GM18526 (cell line): ENCODE results near the gene METAP1D.

Experiments used
- POLR2A ChIP-seq: IDR thresholded peaks from 3 replicates; pipeline ENCODE4 v1.6.1; 2011; ENCODE audit not compliant: insufficient read length; ENCODE audit errors: extremely low read depth

The METAP1D gene

DNA sequence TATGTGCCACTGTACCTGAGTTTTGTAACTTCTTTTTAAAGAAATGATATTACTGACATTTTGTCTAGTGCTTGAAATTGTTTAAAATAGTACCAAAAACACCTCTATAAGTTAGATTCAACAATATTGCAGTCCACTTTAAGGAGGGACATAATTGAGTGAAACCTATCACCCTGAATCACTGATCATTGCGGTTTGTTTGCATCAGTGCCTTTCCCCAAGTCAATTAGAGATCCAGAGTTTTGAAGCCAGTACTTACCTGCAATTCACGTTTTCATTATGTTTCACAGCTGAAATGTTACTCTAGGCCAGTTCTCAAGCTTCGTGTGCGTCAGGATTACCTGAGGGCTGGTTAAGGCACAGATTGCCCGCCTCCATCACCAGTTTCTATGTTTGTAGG lies 58.9 kb downstream of the METAP1D start:
- TF ChIP-seq POLR2A = no peak

DNA sequence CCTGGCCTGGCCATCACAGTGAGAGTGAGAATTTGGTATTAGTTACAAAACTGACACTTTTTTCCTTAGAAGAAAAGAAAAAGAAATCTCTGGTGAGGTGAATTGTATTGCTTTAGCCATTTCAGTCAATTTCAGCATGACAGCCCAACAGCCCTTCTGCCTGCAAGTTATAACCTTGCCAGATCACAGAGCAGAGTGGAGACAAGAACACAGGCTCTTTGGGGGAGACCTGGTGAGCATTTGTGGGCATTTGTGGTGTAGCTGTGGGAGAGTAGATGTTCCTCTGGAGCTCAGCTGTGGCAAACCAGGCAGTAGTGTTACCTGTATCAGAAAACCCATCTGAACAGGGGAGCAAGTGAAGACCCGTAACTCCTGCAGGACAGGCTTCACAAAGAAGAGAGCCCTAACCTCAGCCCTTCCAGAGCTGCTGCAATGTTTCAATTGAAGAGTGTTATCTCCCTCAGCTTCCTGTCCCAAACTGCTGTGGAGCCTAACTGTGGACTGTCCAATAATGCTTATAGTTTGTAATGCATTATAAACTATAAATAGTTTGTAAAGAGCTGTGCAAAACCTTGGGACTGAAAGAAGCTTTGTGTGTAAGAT lies 62.8 kb downstream of the METAP1D start:
- no peak for TF ChIP-seq POLR2A

DNA sequence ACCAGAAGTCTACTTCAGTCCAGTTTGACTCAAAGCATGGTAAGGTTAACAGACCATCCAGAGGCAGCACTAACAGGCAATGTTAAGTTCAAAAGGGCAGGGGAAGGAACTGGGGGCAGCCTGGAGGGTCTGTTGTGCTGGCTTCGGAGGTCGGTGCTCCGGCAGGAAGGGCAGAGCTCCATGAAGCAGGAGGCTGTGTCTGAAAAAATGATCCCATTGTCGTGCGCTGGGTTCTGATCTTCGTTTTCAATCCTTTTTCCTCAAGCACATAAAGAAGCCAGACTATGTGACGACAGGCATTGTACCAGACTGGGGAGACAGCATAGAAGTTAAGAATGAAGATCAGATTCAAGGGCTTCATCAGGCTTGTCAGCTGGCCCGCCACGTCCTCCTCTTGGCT lies 63.7 kb downstream of the METAP1D start:
- TF ChIP-seq POLR2A = no peak

DNA sequence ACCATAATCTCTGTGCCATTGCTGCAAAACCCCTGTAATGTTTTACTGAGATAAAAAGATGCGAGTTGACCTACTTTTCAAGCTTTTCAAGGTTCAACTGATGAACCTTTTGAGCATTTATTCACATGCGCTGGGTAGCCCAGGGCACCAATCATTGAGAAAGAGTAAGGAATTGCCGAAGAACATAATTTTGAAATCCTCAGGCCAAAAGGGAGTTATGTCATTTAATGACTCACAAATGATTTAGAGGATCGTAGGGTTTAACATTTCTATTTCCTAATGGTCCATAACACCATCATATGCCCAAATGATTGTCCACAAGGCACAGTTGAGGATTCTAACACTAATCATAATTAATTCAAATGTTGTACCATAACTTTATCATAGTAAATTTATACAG lies 65.4 kb downstream of the METAP1D start:
- no peak for TF ChIP-seq POLR2A

DNA sequence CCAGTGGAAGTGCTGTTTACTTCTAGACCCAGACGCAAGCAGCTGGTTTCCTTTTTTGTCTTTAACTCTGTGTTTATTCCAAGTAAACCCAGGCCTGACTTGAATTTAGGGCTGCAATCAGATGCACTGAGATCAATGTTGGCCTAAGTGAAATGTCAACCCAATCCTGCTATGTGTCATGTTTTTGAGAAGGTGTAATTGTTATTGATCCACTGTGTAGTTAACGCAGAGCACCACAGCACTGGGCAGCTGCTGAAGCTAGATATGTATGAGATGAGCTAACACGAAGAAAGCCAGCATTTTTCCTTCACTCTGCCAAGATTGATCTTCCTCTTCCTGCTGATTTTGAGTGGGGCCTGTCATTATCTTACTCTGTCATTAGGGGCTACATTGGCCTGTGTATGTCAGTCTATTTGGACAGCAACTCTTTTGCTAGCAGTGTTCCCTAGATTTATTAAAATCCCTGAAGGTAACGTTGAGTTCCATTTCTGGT lies 66.7 kb downstream of the METAP1D start:
- no peak for TF ChIP-seq POLR2A

DNA sequence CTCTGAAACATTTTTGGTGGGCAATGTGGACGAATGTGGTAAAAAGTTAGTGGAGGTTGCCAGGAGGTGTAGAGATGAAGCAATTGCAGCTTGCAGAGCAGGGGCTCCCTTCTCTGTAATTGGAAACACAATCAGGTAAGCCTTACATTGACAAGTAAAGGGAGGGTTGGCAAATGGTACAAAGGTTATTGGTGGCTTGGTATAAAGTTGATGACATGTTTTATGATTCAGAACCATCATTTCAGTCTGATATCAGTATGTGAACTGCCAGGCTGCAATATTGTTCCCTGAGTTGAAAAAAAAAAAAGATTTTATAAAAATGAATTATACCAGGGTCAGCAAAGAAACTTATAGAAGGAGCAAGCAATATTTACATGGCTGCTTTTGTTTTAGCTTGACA lies 71.2 kb downstream of the METAP1D start:
- no peak for TF ChIP-seq POLR2A

DNA sequence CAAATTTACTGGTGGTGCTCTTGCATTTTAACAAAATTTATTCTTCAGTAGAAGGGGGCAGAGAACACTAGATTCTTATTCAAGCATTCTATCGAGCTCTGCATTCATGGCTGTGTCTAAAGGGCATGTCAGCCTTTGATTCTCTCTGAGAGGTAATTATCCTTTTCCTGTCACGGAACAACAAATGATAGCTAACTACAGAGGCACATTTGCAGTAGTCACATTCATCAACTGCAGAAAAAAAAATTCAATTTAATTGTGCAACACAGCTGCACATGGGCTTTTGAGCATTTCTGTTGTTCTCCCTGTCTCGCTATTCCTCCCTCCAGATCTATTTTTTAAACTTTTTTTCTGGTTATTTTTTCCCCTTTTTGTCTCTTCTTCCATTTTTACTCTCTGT lies 72.5 kb downstream of the METAP1D start:
- no peak for TF ChIP-seq POLR2A

DNA sequence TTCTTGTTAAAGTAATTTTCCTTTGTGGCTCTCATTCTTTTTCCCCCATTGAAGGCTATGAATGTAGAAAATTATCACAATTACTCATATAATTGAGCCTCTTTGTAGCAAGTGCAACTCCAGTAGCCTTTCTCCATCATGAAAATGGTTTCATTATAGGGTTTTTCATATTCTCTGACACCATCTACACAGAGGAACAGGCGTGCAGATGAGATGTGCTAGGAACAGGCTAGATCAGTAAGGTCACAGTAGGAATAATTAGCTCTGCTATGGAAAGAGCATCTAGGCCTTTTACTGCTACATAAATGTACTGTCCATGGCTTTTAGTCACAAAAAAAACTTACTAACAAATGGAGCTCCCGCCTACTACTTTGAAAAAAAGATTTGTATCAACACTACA lies 73.0 kb downstream of the METAP1D start:
- no peak for TF ChIP-seq POLR2A

DNA sequence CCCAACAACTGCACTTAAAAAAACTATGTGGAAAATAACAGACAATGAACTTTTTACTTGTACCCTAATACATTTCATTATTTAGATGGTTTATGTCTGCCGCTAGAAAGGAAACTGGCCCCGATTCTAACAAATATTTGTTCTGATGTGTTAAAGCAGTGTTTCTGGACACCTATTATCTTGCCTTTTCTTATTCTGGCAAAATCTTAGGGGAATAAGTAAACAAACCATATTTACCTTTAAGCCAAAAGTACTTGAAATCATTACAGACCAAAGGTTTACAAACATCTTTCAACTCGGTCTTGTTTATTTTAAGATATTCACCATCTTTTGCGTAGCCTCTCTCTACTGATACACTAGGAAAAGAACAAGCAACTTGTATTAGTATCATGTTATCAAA lies 73.8 kb downstream of the METAP1D start:
- TF ChIP-seq POLR2A = no peak

DNA sequence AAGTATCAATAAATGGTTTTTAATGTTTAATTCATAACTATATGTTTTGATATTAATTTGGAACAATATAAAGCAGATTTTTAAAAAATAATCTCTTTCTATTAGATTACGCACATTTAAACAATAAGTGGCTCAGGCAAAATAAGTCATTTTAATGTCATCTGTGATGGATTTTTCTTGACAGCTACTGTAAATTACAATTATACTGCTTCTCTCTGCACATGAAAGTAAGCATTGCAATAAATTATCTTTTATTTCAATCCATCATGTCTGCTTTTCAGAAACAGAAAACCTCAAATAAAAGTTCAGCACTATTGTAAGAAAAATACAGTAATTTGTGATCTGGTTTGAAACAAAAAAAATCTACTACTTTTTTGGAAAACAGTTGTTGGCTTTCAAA lies 74.5 kb downstream of the METAP1D start:
- no peak for TF ChIP-seq POLR2A

DNA sequence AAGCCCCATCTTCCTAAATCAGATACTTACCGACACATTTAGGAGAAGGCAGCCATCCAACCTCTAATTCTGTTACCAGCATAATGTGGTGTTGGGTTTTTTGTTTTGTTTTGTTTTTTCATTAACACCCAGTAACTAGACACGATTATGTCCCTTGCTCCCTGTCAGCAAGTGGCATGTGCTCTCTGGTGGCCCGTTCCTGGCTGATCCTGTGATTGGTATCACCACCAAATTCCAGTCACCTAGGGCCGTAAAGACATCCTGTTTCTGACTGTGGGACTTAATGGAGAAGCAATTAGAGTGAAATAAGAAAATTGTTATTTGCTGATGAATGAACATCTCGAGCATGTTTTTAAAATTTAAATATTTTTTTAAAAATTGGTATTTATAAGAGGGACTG lies 79.7 kb downstream of the METAP1D start:
- TF ChIP-seq POLR2A = no peak

DNA sequence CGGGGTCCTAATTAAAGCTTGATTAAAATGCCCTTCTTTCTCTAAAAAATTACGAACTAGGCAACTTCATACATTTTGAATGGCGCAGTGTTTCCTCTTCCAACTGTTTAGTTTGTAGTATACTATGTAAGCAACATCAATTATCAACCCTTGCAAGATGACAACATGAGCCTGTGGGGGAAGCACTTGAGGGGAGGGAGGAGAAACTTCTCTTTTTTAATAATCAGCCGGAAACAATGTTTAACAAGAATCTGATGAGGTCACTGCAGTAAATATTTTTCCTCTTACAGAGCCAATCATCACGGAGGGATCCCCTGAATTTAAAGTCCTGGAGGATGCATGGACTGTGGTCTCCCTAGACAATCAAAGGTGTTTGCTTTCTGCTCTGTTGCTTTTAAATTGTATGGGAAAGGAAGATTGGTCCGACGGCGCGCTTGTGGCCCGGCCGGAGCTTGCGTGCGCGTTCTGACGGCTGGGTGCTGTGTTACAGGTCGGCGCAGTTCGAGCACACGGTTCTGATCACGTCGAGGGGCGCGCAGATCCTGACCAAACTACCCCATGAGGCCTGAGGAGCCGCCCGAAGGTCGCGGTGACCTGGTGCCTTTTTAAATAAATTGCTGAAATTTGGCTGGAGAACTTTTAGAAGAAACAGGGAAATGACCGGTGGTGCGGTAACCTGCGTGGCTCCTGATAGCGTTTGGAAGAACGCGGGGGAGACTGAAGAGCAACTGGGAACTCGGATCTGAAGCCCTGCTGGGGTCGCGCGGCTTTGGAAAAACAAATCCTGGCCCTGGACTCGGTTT lies 80.3 kb downstream of the METAP1D start:
- TF ChIP-seq POLR2A = no peak

DNA sequence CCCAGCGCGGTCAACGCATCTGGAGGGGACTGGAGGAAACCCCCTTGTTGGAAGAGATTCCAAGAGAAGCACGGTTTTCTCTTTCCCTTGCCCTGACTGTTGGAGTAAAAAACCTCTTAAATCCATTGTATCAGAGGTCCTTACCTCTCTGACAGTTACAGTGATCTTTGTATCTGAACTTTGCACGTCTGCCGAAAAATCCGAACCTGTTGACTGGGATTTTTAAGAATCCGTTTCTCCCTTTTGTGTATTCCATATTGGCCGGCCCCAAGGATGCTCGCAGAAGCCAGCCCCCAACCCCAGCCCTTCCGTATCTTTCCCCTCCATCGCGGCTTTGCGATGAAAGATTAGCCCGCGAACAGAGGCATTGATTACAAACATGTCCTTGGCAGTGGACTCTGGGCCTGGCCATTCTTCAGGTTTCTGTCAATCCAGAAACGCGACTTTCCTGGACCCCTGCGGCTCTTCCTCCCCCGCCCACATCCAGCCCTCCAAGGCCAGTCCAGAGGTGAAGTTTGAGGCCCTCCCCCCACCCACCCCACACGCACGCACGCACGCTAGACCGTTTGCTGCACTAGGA lies 81.0 kb downstream of the METAP1D start:
- no peak for TF ChIP-seq POLR2A

DNA sequence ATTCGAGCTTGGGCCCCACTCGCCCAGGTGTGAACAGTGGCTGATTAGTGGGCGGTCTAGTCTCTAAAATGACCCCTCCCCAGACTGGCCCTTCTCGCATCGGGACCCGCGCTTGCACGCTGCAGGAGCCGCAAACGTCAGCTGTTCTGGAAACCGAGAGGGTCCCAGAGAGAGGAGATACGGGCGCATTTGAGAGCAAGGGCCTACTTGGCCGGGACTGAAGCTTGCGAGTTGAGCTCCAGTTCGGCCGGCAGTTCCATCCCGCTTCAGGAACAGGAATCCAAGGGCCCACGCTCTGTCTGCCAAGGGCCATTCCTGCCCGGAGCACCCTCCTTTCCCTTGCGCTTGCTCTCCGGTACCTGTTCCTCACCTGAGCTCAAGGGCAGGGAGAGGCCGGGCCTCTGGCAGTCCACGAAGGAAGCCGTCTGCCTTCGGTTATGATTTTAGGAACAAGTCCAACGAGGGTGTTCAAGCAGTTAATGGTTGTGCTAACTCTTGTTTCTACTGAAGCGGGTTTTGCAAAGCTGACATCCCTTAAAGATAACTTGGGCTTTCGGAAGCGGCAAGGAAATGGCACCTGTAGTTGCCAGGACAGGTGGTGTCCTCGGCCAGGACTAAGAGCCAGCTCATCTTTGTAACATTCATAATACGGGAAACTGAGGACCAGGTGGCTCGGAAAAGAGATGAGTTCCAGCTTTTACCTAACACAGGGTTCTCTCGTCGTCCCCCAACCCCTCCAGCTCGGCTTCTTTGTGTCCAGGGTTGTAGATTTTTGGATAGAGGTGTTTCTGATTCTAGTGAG lies 81.7 kb downstream of the METAP1D start:
- no peak for TF ChIP-seq POLR2A

DNA sequence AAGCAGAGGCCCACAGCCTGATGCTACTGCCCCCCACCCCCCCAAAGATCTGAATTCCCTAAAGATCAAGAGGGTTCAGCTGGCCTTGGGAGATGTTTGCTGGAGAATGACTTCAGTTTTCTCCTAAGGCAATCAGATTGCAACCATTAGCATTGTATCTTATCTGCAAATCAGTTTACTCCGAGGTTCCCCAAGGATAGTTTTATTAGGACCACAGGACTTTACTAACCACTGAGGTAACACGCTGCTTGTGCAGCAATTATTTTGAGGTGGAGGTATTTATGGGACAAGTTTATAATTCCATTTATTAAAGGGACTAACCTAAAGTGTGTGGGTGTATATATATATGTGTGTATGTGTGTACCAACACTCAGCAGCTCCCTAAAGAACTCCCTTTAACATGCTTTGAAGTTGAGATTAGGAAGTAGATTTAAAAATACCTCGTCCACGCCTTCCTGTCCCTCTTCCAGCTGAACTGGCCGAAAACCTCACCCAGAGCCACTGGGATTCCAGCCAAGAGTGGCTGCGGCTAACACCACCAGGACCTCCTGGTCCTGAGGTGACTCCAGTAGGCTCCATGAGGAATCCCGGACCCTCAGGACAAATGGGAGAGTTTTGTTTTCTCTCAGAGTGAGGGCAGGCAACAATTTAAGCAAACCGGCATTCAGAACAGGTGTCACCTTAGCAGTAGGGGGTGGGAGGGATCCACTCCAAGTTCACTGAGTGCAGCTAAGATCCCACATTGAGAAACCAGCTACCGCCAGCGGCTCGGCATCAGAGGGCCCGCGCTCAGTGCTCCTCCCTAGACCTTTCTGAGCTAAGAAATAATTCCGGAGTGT lies 82.6 kb downstream of the METAP1D start:
- TF ChIP-seq POLR2A = no peak
